Chondrocyte (in vitro differentiated cells): ENCODE results near the gene ITPRID2. TPM values are rescaled to one million over a fixed set of nuclear protein-coding genes. Genes with fewer than 3 reads are reported as not detected.

Experiments used
- DNase-seq: peaks from one replicate; pipeline ENCODE4 v3.0.0; 2021; ENCODE audit warnings: mixed read lengths, low spot score
- H3K27ac Mint-ChIP-seq: one replicate; pipeline ENCODE4 v1.8.0; 2021; ENCODE audit warnings: mild to moderate bottlenecking, moderate library complexity, mixed read lengths; ENCODE audit not compliant: unreplicated experiment
- H3K27me3 Mint-ChIP-seq: 2 replicates; pipeline ENCODE4 v1.8.0; 2021; ENCODE audit warnings: low read depth, mixed read lengths
- H3K36me3 Mint-ChIP-seq: 2 replicates; pipeline ENCODE4 v1.8.0; 2021; ENCODE audit warnings: low read depth, mixed read lengths
- H3K4me1 Mint-ChIP-seq: 2 replicates; pipeline ENCODE4 v1.8.0; 2021; ENCODE audit warnings: low read depth, mild to moderate bottlenecking, mixed read lengths
- H3K4me3 Mint-ChIP-seq: one replicate; pipeline ENCODE4 v1.8.0; 2021; ENCODE audit warnings: mild to moderate bottlenecking, moderate library complexity, mixed read lengths; ENCODE audit not compliant: unreplicated experiment
- H3K9me3 Mint-ChIP-seq: 2 replicates; pipeline ENCODE4 v1.8.0; 2021; ENCODE audit warnings: low read depth, mixed read lengths
- CTCF ChIP-seq: fragments of 200-600 bp; sonication (generic); IDR thresholded peaks from 2 replicates; pipeline ENCODE4 v1.5.0; 2021; ENCODE audit warnings: antibody characterized with exemption, mild to moderate bottlenecking, moderate library complexity
- total RNA-seq: library from RNA; stranded (reverse); gene quantifications from 3 replicates; pipeline ENCODE4 v1.2.1, GENCODE V29; 2021

ITPRID2 gene
- total RNA-seq, 1 donor from 2014 or later = 64.6 TPM

- no peak overlapping the region for H3K27ac Mint-ChIP-seq
- H3K27me3 Mint-ChIP-seq = no peaks in the 10 kb centered on the region
- no peaks in the 10 kb centered on the region for H3K9me3 Mint-ChIP-seq
- H3K4me1 Mint-ChIP-seq = peaks cover 28% of the 10 kb centered on the region
- DNase-seq = no peak
- H3K4me3 Mint-ChIP-seq = no peak overlapping the region
- TF ChIP-seq CTCF = no peak
- H3K36me3 Mint-ChIP-seq = no peaks in the 10 kb centered on the region
Observed at GRCh38 chr2:181946444-181947127, 55.1 kb downstream of the ITPRID2 start.

- no peaks in the 10 kb centered on the region for H3K9me3 Mint-ChIP-seq
- no peak for TF ChIP-seq CTCF
- H3K4me1 Mint-ChIP-seq = peaks cover 28% of the 10 kb centered on the region
- no peak for DNase-seq
- H3K27ac Mint-ChIP-seq = no peak overlapping the region
- no peak overlapping the region for H3K4me3 Mint-ChIP-seq
- no peaks in the 10 kb centered on the region for H3K36me3 Mint-ChIP-seq
- H3K27me3 Mint-ChIP-seq = no peaks in the 10 kb centered on the region
Observed at GRCh38 chr2:181947273-181947672, 55.7 kb downstream of the ITPRID2 start.

- Mint-ChIP-seq H3K27me3 (no peaks in the 10 kb centered on the region), H3K4me1 (peaks cover 32% of the 10 kb centered on the region), H3K27ac (peak overlapping the region; percentile 13), H3K9me3 (no peaks in the 10 kb centered on the region), H3K36me3 (no peaks in the 10 kb centered on the region), H3K4me3 (no peak overlapping the region)
- DNase-seq = no peak
- TF ChIP-seq CTCF = no peak
Observed at GRCh38 chr2:181948227-181948626, 56.7 kb downstream of the ITPRID2 start.

- no peak for TF ChIP-seq CTCF
- H3K36me3 Mint-ChIP-seq = no peaks in the 10 kb centered on the region
- peaks cover 37% of the 10 kb centered on the region for H3K4me1 Mint-ChIP-seq
- DNase-seq = no peak
- no peaks in the 10 kb centered on the region for H3K9me3 Mint-ChIP-seq
- H3K27me3 Mint-ChIP-seq = no peaks in the 10 kb centered on the region
- no peak overlapping the region for H3K4me3 Mint-ChIP-seq
- no peak overlapping the region for H3K27ac Mint-ChIP-seq
Observed at GRCh38 chr2:181949047-181949446, 57.5 kb downstream of the ITPRID2 start.

GRCh38 chr2:181952404-181953226 is 61.1 kb downstream of the ITPRID2 start:
- no peak for TF ChIP-seq CTCF
- Mint-ChIP-seq H3K9me3 (no peaks in the 10 kb centered on the region), H3K4me1 (peaks cover 43% of the 10 kb centered on the region), H3K27me3 (no peaks in the 10 kb centered on the region), H3K27ac (no peak overlapping the region), H3K4me3 (no peak overlapping the region), H3K36me3 (no peaks in the 10 kb centered on the region)
- DNase-seq = no peak
